GM23338 (cell line): Measurements from ENCODE around the gene ZNF714. TPM values are rescaled to one million over a fixed set of nuclear protein-coding genes. Genes with fewer than 3 reads are reported as not detected.

Experiments
- ATAC-seq: fragments of 200-7000 bp; cut with Tn5 transposase; 3 replicates; pipeline ENCODE4 v1.9.1; 2020
- DNase-seq: peaks from one replicate; pipeline ENCODE4 v3.0.0-alpha.2; 2015; ENCODE audit warnings: low spot score
- H2AFZ ChIP-seq: fragments of 200-600 bp; sonication (generic); 2 replicates; pipeline ENCODE4 v1.8.0; 2016; ENCODE audit warnings: antibody characterized with exemption, mild to moderate bottlenecking, moderate library complexity
- H3F3A ChIP-seq: fragments of 200-600 bp; sonication (generic); replicated peaks from 2 replicates; pipeline ENCODE4 v1.8.0; 2017; ENCODE audit warnings: antibody characterized with exemption, mixed run types, low read depth
- H3K27ac ChIP-seq: fragments of 200-600 bp; sonication (generic); 2 replicates; pipeline ENCODE4 v1.6.1; 2016; ENCODE audit warnings: low read depth
- H3K27me3 ChIP-seq: fragments of 200-600 bp; sonication (generic); 2 replicates; pipeline ENCODE4 v1.8.0; 2016; ENCODE audit warnings: mild to moderate bottlenecking, mixed run types, moderate library complexity; ENCODE audit not compliant: insufficient read depth
- H3K36me3 ChIP-seq: fragments of 200-600 bp; sonication (generic); 2 replicates; pipeline ENCODE4 v1.8.0; 2016; ENCODE audit warnings: mild to moderate bottlenecking; ENCODE audit not compliant: insufficient read depth
- H3K4me1 ChIP-seq: fragments of 200-600 bp; sonication (generic); 2 replicates; pipeline ENCODE4 v1.8.0; 2016; ENCODE audit warnings: mild to moderate bottlenecking, moderate library complexity; ENCODE audit not compliant: insufficient read depth
- H3K4me2 ChIP-seq: fragments of 200-600 bp; sonication (generic); 2 replicates; pipeline ENCODE4 v1.7.1; 2017; ENCODE audit warnings: mixed run types
- H3K4me3 ChIP-seq: fragments of 200-600 bp; sonication (generic); 2 replicates; pipeline ENCODE4 v1.6.1; 2016; ENCODE audit warnings: mixed run types
- H3K79me2 ChIP-seq: fragments of 200-600 bp; sonication (generic); replicated peaks from 2 replicates; pipeline ENCODE4 v1.8.0; 2017; ENCODE audit warnings: mild to moderate bottlenecking; ENCODE audit not compliant: insufficient read depth
- H3K9me2 ChIP-seq: fragments of 200-600 bp; sonication (generic); 2 replicates; pipeline ENCODE4 v1.8.0; 2017; ENCODE audit not compliant: insufficient read depth
- H4K20me1 ChIP-seq: fragments of 200-600 bp; sonication (generic); replicated peaks from 2 replicates; pipeline ENCODE4 v1.8.0; 2017; ENCODE audit warnings: mild to moderate bottlenecking; ENCODE audit not compliant: insufficient read depth
- H3K27ac Mint-ChIP-seq: 2 replicates; pipeline ENCODE4 v1.8.0; 2020; ENCODE audit warnings: inconsistent platforms, mild to moderate bottlenecking, moderate library complexity, mixed read lengths
- H3K27me3 Mint-ChIP-seq: 3 replicates; pipeline ENCODE4 v1.8.0; 2022; ENCODE audit warnings: low read depth, mild to moderate bottlenecking, moderate library complexity, mixed read lengths, inconsistent platforms; ENCODE audit not compliant: insufficient read depth, poor library complexity
- H3K36me3 Mint-ChIP-seq: 3 replicates; pipeline ENCODE4 v1.8.0; 2021; ENCODE audit warnings: low read depth, mild to moderate bottlenecking, inconsistent platforms, moderate library complexity, mixed read lengths
- H3K4me1 Mint-ChIP-seq: 3 replicates; pipeline ENCODE4 v1.8.0; 2020; ENCODE audit warnings: mild to moderate bottlenecking, inconsistent platforms, mixed read lengths
- H3K4me3 Mint-ChIP-seq: 3 replicates; pipeline ENCODE4 v1.8.0; 2021; ENCODE audit warnings: moderate library complexity, mild to moderate bottlenecking, inconsistent platforms, mixed read lengths
- H3K9me3 Mint-ChIP-seq: 3 replicates; pipeline ENCODE4 v1.8.0; 2020; ENCODE audit warnings: moderate library complexity, mild to moderate bottlenecking, inconsistent platforms, mixed read lengths
- CREB1 ChIP-seq: fragments of 250-450 bp; sonication (Bioruptor Pico); IDR thresholded peaks from 2 replicates; pipeline ENCODE4 v1.5.0; 2020; ENCODE audit warnings: low read depth, mild to moderate bottlenecking, moderate library complexity
- CTCF ChIP-seq, 2 experiments: fragments of 200-600 bp in 1 of 2; sonication (generic) in 1 of 2; conservative IDR thresholded peaks; 2 replicates each; pipeline versions ENCODE4 v1.5.1 to v1.6.1; 2016 to 2017; ENCODE audit warnings: antibody characterized with exemption in 2 of 2, low read depth in 2 of 2, mild to moderate bottlenecking in 2 of 2, moderate library complexity in 1 of 2
- ETS1 ChIP-seq: IDR thresholded peaks from 2 replicates; pipeline ENCODE4 v1.6.1; 2016; ENCODE audit warnings: antibody characterized with exemption
- EZH2 ChIP-seq: fragments of 200-600 bp; sonication (generic); IDR thresholded peaks from one replicate; pipeline ENCODE4 v1.8.0; 2017; ENCODE audit warnings: antibody characterized with exemption, mild to moderate bottlenecking, low read depth; ENCODE audit not compliant: unreplicated experiment
- EZH2phosphoT487 ChIP-seq: fragments of 200-600 bp; sonication (generic); IDR thresholded peaks from one replicate; pipeline ENCODE4 v1.8.1; 2018; ENCODE audit warnings: antibody characterized with exemption; ENCODE audit not compliant: unreplicated experiment
- JUNB ChIP-seq: IDR thresholded peaks from one replicate; pipeline ENCODE4 v1.6.1; 2016; ENCODE audit warnings: antibody characterized with exemption; ENCODE audit not compliant: unreplicated experiment
- NANOG ChIP-seq: IDR thresholded peaks from 2 replicates; pipeline ENCODE4 v1.6.1; 2016; ENCODE audit warnings: antibody characterized with exemption, borderline replicate concordance
- POLR2AphosphoS5 ChIP-seq: IDR thresholded peaks from 2 replicates; pipeline ENCODE4 v1.6.1; 2016; ENCODE audit warnings: antibody characterized with exemption, low read depth
- REST ChIP-seq: IDR thresholded peaks from one replicate; pipeline ENCODE4 v1.6.1; 2018; ENCODE audit warnings: antibody characterized with exemption; ENCODE audit not compliant: unreplicated experiment
- STAT1 ChIP-seq: IDR thresholded peaks from one replicate; pipeline ENCODE4 v1.6.1; 2016; ENCODE audit warnings: antibody characterized with exemption; ENCODE audit not compliant: unreplicated experiment
- ZNF114 ChIP-seq: fragments of 250-450 bp; sonication (Bioruptor Pico); IDR thresholded peaks from 2 replicates; pipeline ENCODE4 v1.5.0; 2020; ENCODE audit warnings: mild to moderate bottlenecking, moderate library complexity
- ZNF331 ChIP-seq: fragments of 250-450 bp; sonication (Bioruptor Pico); IDR thresholded peaks from 2 replicates; pipeline ENCODE4 v1.5.0; 2020; ENCODE audit warnings: low read depth, mild to moderate bottlenecking, moderate library complexity
- ZNF462 ChIP-seq: fragments of 250-450 bp; sonication (Bioruptor Pico); IDR thresholded peaks from 2 replicates; pipeline ENCODE4 v1.5.0; 2020; ENCODE audit warnings: mild to moderate bottlenecking, moderate library complexity
- polyA plus RNA-seq: library from polyadenylated mRNA; unstranded; fragments of >200 nt; fragmentation: Nextera tagmentation; extraction: Ambion mirVana; gene quantifications from 2 replicates; pipeline ENCODE4 v1.2.1, GENCODE V29; 2016
- total RNA-seq: library from RNA; depleted of rRNA; stranded (reverse); fragments of >200 nt; shearing (Covaris generic); gene quantifications from 2 replicates; pipeline ENCODE4 v1.2.3, GENCODE V29; 2014

The ZNF714 gene
- total and polyA plus RNA-seq, 2 experiments from 2014 or later: 43.5 to 83.2 TPM

- Mint-ChIP-seq H3K9me3 (peaks cover 7% of the 10 kb centered on the region), H3K27ac (no peak overlapping the region), H3K4me1 (no peaks in the 10 kb centered on the region)
Observed at GRCh38 chr19:21115430-21115829, 33.4 kb downstream of the ZNF714 start.

More at GRCh38 chr19:21115430-21115829, 33.4 kb downstream of the ZNF714 start:
- Histone ChIP-seq H3K79me2 (peaks cover 10% of the 10 kb centered on the region), H3K9me2 (no peaks in the 10 kb centered on the region), H4K20me1 (no peaks in the 10 kb centered on the region), H3K27ac (no peak overlapping the region), H3F3A (no peaks in the 10 kb centered on the region), H3K36me3 (no peaks in the 10 kb centered on the region; the same call in 1 of the 2 replicates), H3K27me3 (no peaks in the 10 kb centered on the region), H2AFZ (no peak overlapping the region), H3K4me1 (no peaks in the 10 kb centered on the region), H3K4me3 (no peak overlapping the region), H3K4me2 (no peak overlapping the region)
- H3K36me3 Mint-ChIP-seq: peaks cover 60% of the 10 kb centered on the region
- no peak for DNase-seq
- no peak overlapping the region for H3K4me3 Mint-ChIP-seq
- ATAC-seq: no peak
- peaks cover 8% of the 10 kb centered on the region for H3K27me3 Mint-ChIP-seq
- no peak for TF ChIP-seq REST
- TF ChIP-seq CTCF (conservative IDR thresholded peaks at IDR 0.05; ENCODE audit: low read depth in 2 of 2): no peak
- no peak for TF ChIP-seq JUNB
- no peak for TF ChIP-seq STAT1
- TF ChIP-seq NANOG: no peak
- TF ChIP-seq POLR2AphosphoS5: no peak
- TF ChIP-seq ZNF331 (CRISPR knock-in tag): no peak
- no peak for TF ChIP-seq ETS1
- no peak for TF ChIP-seq ZNF114 (CRISPR knock-in tag)
- no peak for TF ChIP-seq EZH2phosphoT487
- no peak for TF ChIP-seq CREB1 (CRISPR knock-in tag)
- TF ChIP-seq ZNF462 (CRISPR knock-in tag): no peak
- no peak for TF ChIP-seq EZH2
